Smooth muscle cell (in vitro differentiated cells): ENCODE measurements around the gene MAFG. TPM values are rescaled to one million over a fixed set of nuclear protein-coding genes. Genes with fewer than 3 reads are reported as not detected.

Experiments used
- DNase-seq: peaks from one replicate; lab custom pipeline; 2025; ENCODE audit not compliant: unreplicated experiment; lab: John Stamatoyannopoulos, UW
- H2AFZ ChIP-seq: fragments of 200-600 bp; sonication (generic); 2 replicates; pipeline ENCODE4 v1.6.0; 2016; ENCODE audit warnings: antibody characterized with exemption, low read depth, mild to moderate bottlenecking
- H3F3A ChIP-seq: fragments of 200-600 bp; sonication (generic); 2 replicates; pipeline ENCODE4 v1.6.0; 2017; ENCODE audit warnings: antibody characterized with exemption, low read depth
- H3K27ac ChIP-seq: fragments of 200-600 bp; sonication (generic); 2 replicates; pipeline ENCODE4 v1.5.1; 2016; ENCODE audit warnings: low read depth, mild to moderate bottlenecking
- H3K27me3 ChIP-seq: fragments of 200-600 bp; sonication (generic); 2 replicates; pipeline ENCODE4 v1.6.1; 2016; ENCODE audit warnings: low read depth, mild to moderate bottlenecking
- H3K36me3 ChIP-seq: fragments of 200-600 bp; sonication (generic); 2 replicates; pipeline ENCODE4 v1.5.1; 2016; ENCODE audit warnings: low read depth
- H3K4me1 ChIP-seq: fragments of 200-600 bp; sonication (generic); 2 replicates; pipeline ENCODE4 v1.5.1; 2016; ENCODE audit warnings: low read depth
- H3K4me2 ChIP-seq: fragments of 200-600 bp; sonication (generic); 2 replicates; pipeline ENCODE4 v1.6.0; 2016; ENCODE audit warnings: mild to moderate bottlenecking
- H3K4me3 ChIP-seq: fragments of 200-600 bp; sonication (generic); 2 replicates; pipeline ENCODE4 v1.5.1; 2016; ENCODE audit warnings: mild to moderate bottlenecking
- H3K79me2 ChIP-seq: fragments of 200-600 bp; sonication (generic); 2 replicates; pipeline ENCODE4 v1.6.0; 2016; ENCODE audit warnings: low read depth, mild to moderate bottlenecking
- H3K9ac ChIP-seq: fragments of 200-600 bp; sonication (generic); 2 replicates; pipeline ENCODE4 v1.6.0; 2016; ENCODE audit warnings: low read depth
- H3K9me3 ChIP-seq: fragments of 200-600 bp; sonication (generic); replicated peaks from 2 replicates; pipeline ENCODE4 v1.5.1; 2016; ENCODE audit warnings: low read depth
- H4K20me1 ChIP-seq: fragments of 200-600 bp; sonication (generic); 2 replicates; pipeline ENCODE4 v1.6.0; 2016; ENCODE audit warnings: low read depth
- WGBS: methylation state at CpG from one replicate; pipeline ENCODE4 v1.1.7; 2016; ENCODE audit warnings: low lambda C conversion rate; 5-methylcytosine and 5-hydroxymethylcytosine counted together
- polyA plus RNA-seq: library from polyadenylated mRNA; unstranded; fragments of >200 nt; fragmentation: Nextera tagmentation; extraction: Ambion mirVana; gene quantifications from 2 replicates; pipeline ENCODE4 v1.2.1, GENCODE V29; 2016
- total RNA-seq: library from RNA; depleted of rRNA; stranded (reverse); fragments of >200 nt; gene quantifications from 2 replicates; pipeline ENCODE4 v1.2.3, GENCODE V29; 2014
- TF ChIP-seq, protein P1 (sequence below): fragments of 200-600 bp; sonication (generic); IDR thresholded peaks from 2 replicates; pipeline ENCODE4 v1.5.1; 2017; ENCODE audit warnings: borderline replicate concordance, mild to moderate bottlenecking, antibody characterized with exemption; ENCODE audit not compliant: insufficient read depth, poor library complexity, severe bottlenecking

Gene MAFG
- total and polyA plus RNA-seq, 2 experiments from 2014 or later = 15.3 to 30.3 TPM

DNA sequence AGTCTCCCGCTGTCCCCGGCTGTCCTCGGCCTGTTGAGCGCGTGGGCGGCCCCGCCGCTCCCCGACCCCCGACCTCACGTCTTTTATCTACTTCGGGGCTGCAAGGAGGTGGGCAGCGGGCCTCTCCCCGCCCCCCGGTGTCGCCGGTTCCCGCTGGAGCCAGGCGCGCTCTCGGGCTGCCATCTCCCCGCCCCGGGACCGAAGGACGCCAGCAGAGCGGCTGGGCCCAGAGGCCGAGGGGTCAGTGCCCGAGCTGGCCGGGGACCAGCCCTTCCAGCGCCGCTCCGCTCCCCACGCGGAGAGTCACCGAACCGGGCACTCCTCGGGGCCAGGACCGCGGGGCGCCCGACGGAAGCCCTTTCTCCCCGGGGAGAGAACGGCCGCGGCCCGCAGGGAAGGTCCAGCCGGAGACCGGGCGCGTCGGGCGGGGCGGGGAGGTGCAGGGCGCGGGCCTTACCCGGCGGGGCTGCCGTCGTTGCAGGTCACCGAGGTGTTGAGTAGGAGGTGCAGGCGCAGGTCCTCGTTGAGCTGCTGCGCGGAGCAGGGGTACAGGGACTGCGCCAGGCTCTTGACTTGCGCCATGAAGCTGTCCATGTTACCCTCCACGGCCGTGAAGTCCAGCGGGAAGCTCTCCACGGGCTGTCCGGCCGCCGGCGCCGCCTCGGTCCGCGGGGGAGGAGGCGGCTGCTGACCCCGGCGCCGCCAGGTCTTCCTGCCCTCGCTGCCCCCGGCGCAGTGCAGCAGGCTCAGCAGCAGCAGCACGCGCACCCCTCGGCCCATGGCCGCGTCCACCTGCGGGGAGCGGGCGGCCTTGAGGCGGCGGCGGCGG is 32.8 kb upstream of the MAFG start:
- Histone ChIP-seq H4K20me1 (no peaks in the 10 kb centered on the region), H3K4me3 (peak overlapping the region; percentile 50), H3K27ac (no peak overlapping the region), H3K36me3 (no peaks in the 10 kb centered on the region), H3K27me3 (peaks cover 30% of the 10 kb centered on the region), H3K4me1 (no peaks in the 10 kb centered on the region), H3K9ac (no peak overlapping the region), H3K79me2 (no peaks in the 10 kb centered on the region), H3K9me3 (no peaks in the 10 kb centered on the region), H2AFZ (peak overlapping the region; percentile 31), H3K4me2 (peak overlapping the region; percentile 85), H3F3A (peaks cover 7% of the 10 kb centered on the region)
- WGBS = 5% methylated on average over 65 of the region's 98 CpGs
- TF ChIP-seq, protein P1, sequence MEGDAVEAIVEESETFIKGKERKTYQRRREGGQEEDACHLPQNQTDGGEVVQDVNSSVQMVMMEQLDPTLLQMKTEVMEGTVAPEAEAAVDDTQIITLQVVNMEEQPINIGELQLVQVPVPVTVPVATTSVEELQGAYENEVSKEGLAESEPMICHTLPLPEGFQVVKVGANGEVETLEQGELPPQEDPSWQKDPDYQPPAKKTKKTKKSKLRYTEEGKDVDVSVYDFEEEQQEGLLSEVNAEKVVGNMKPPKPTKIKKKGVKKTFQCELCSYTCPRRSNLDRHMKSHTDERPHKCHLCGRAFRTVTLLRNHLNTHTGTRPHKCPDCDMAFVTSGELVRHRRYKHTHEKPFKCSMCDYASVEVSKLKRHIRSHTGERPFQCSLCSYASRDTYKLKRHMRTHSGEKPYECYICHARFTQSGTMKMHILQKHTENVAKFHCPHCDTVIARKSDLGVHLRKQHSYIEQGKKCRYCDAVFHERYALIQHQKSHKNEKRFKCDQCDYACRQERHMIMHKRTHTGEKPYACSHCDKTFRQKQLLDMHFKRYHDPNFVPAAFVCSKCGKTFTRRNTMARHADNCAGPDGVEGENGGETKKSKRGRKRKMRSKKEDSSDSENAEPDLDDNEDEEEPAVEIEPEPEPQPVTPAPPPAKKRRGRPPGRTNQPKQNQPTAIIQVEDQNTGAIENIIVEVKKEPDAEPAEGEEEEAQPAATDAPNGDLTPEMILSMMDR = no peak
- DNase-seq = no peak

DNA sequence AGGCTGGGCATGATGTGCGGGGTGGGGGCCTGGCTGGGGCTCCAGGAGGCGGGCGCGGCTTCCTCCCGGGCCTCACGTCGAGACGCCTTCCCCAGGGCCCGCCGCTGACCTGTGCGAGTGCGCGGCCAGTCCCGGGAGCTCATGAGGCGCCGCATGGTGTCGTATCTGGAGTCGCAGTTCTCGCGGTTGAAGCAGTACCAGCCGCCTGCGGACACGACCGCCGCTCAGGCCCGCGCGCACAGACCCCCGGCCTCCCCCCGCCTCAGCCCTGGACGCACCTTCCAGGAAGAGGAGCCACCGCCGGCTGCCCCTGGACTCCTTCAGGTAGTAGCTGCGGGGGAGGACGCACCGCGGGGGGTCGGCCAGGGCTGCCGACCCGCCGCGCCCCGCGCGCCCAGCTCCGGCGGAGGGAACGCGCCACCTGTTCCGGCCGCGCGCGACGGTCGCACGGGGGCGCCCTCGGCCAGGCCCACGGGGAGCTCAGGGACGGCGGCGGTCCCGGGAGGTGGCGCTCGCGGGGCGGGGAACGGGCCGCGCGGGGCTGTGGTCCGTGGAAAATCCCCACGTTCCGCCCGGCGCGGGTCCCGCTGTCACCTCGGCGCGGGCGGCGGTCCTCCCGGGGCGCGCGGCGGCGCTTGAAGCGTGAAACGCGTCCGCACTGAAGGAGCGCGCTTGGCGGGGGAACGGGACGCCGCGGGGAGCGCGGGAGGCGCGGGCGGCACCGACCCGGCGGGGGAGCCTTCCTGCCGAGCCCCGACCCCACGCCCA is 32.0 kb upstream of the MAFG start:
- Histone ChIP-seq H3K9ac (no peak overlapping the region), H3K4me2 (peak overlapping the region; percentile 85), H3K4me1 (no peaks in the 10 kb centered on the region), H3K36me3 (no peaks in the 10 kb centered on the region), H2AFZ (peak overlapping the region; percentile 31), H4K20me1 (no peaks in the 10 kb centered on the region), H3F3A (peaks cover 2% of the 10 kb centered on the region), H3K27ac (no peak overlapping the region), H3K27me3 (peaks cover 30% of the 10 kb centered on the region), H3K4me3 (peak overlapping the region; percentile 50), H3K9me3 (no peaks in the 10 kb centered on the region), H3K79me2 (no peaks in the 10 kb centered on the region)
- TF ChIP-seq, protein P1 = peak; percentile 79
- 9% methylated on average over 61 of the region's 112 CpGs for WGBS
- peak; percentile 28 for DNase-seq

DNA sequence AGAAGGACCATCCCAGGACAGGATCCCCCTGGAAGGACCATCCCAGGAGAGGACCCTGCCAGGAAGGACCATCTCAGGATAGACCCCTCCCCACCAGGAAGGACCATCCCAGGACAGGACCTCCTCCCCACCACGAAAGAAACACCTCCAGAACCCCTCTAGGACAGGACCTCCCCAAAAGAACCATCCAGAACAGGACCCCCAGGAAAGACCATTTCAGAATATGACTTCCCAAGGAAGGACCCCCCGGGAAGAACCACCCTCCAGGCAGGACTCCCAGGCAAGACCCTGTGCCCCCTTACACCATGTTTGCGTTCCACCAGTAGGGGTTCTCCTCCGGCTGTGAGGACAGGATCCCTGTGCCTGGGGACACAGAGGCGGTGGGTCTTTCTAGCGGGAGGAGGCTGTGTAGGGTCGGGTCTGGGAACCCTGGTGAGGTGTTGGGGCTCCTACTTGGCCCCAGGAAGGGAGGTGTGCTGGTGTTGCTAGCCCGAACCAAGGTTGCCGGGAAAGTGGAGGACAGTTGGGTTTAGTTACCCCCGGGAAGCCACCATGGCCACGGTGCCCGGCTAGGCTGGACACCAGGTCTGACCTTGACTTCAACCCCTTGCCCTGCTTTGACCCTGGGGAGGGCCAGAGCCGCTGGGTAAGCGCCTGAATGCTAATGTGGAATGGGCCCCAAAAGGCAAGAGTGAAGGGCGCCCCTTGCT is 31.3 kb upstream of the MAFG start:
- H3F3A ChIP-seq = no peaks in the 10 kb centered on the region
- TF ChIP-seq, protein P1 = peak; percentile 2
- peaks cover 30% of the 10 kb centered on the region for H3K27me3 ChIP-seq
- no peaks in the 10 kb centered on the region for H3K9me3 ChIP-seq
- H3K36me3 ChIP-seq = no peaks in the 10 kb centered on the region
- DNase-seq = no peak
- no peaks in the 10 kb centered on the region for H3K4me1 ChIP-seq
- H4K20me1 ChIP-seq = no peaks in the 10 kb centered on the region
- H3K4me2 ChIP-seq = no peak overlapping the region
- H2AFZ ChIP-seq = no peak overlapping the region
- H3K79me2 ChIP-seq = no peaks in the 10 kb centered on the region
- H3K27ac ChIP-seq = no peak overlapping the region
- H3K9ac ChIP-seq = no peak overlapping the region
- 82% methylated on average over 15 of the region's 15 CpGs for WGBS
- H3K4me3 ChIP-seq = no peak overlapping the region
